NCI-H128 (cell line): ENCODE data around the gene C1orf216.
A peak's percentile ranks its signal among the peaks of the same experiment; 100 is the strongest.
"Not testable (repeated sequence)": the region's sequence is repeated elsewhere in the genome, so short reads cannot be mapped to it uniquely, and the experiment has no call there.

ENCODE experiments used
- DNase-seq: peaks from one replicate; lab custom pipeline; 2025; ENCODE audit not compliant: unreplicated experiment; lab: John Stamatoyannopoulos, UW

The C1orf216 gene

GRCh38 chr1:35718492-35719336 lies at the start of gene C1orf216:
Gene C1orf216 (minus strand): TSS chr1:35718884. CDS start chr1:35716321, 2,563 bp downstream.
- peak; percentile 10 for DNase-seq

GRCh38 chr1:35764283-35764682 lies 45.6 kb upstream of the C1orf216 start:
- DNase-seq, result no peak

GRCh38 chr1:35763201-35763600 lies 44.5 kb upstream of the C1orf216 start:
- DNase-seq, result no peak

- no peak for DNase-seq
Observed at GRCh38 chr1:35762141-35762540, 43.5 kb upstream of the C1orf216 start.

GRCh38 chr1:35756064-35756463 lies 37.4 kb upstream of the C1orf216 start:
- DNase-seq, result no peak

GRCh38 chr1:35753626-35754260 lies 35.1 kb upstream of the C1orf216 start:
- no peak for DNase-seq

- DNase-seq, result no peak
Observed at GRCh38 chr1:35748326-35748725, 29.6 kb upstream of the C1orf216 start.

GRCh38 chr1:35745124-35745730 lies 26.5 kb upstream of the C1orf216 start:
- DNase-seq, result no peak

GRCh38 chr1:35737120-35737519 lies 18.4 kb upstream of the C1orf216 start:
- DNase-seq, result no peak

GRCh38 chr1:35727434-35728040 lies 8.9 kb upstream of the C1orf216 start:
- no peak for DNase-seq

GRCh38 chr1:35726450-35727433 lies 8.1 kb upstream of the C1orf216 start:
- peak; percentile 63 for DNase-seq

- no peak for DNase-seq
Observed at GRCh38 chr1:35725596-35725995, 6.9 kb upstream of the C1orf216 start.

- no peak for DNase-seq
Observed at GRCh38 chr1:35717911-35718476, 690 bp downstream of the C1orf216 start.

GRCh38 chr1:35715568-35716002 lies 3.1 kb downstream of the C1orf216 start:
- DNase-seq, result peak; percentile 69

GRCh38 chr1:35714921-35715567 lies 3.6 kb downstream of the C1orf216 start:
- DNase-seq, result no peak

- not testable (repeated sequence) for DNase-seq
Observed at GRCh38 chr1:35711098-35711497, 7.6 kb downstream of the C1orf216 start.

GRCh38 chr1:35708952-35709351 lies 9.7 kb downstream of the C1orf216 start:
- DNase-seq, result no peak

- DNase-seq, result peak; percentile 64
Observed at GRCh38 chr1:35708441-35708921, 10.2 kb downstream of the C1orf216 start.
